ENCODE results near the gene ST3GAL3. TPM values are rescaled to one million over a fixed set of nuclear protein-coding genes. Genes with fewer than 3 reads are reported as not detected.

ST3GAL3 gene
- total RNA-seq, 2 donors from 2014 or later = 26.3 to 36.0 TPM

GRCh38 chr1:43979261-43979527, 271.9 kb downstream of the ST3GAL3 start:
- H3K27ac ChIP-seq = no peak overlapping the region
- peaks cover 29 to 48% of the 10 kb centered on the region in 2 donors for H3K4me1 ChIP-seq (ENCODE audit: control insufficient read depth in 1 of 2, low read depth in 2 of 2)

DNA sequence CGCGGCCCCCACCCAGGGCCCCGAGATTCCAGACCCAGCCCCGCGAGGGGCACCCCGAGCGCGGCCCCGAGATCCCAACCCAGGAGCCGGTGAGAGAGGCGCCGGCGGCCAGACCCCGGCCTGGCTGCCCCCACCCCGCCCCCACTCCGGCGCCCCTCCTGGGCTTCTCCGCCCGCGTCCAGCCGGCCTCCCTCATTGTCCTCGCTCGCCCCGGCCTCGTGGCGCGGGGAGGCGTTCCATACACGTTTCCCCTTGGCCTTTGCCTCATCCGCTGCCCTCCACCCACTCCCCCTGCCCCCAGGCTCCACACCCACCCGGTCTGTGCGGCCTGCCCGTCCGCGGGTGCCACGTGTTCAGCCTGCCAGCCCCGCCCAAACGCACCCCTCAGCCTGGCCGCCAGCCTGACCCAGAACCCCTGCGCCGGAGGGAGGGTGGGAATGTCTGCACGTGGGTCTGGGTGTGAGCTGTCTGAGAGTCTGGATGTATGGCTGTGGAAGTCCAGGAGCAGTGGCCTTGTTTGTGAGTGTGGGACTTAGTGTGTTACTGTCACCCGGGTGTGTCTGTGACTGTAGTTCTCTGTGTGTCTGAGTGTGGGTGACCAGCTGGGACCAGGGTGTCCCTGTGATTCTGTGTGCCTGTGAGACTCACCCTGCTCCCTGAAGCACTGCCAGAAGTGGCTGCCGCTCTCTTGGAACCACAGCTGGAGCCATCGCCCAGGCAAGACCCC, 272.4 kb downstream of the ST3GAL3 start:
- Histone ChIP-seq H3K36me3 (peaks cover 11% of the 10 kb centered on the region), H3K27me3 (replicated peaks; ENCODE audit: insufficient read depth) (no peaks in the 10 kb centered on the region), H3K9me3 (no peaks in the 10 kb centered on the region), H3K4me1 (ENCODE audit: control insufficient read depth in 1 of 2, low read depth in 2 of 2) (peaks cover 29 to 45% of the 10 kb centered on the region in 2 donors), H3K27ac (peak overlapping the region; percentile 9 to 34), H3K4me3 (peak overlapping the region; percentile 82)
- no peak for ATAC-seq (ENCODE audit: insufficient number of reproducible peaks, low FRiP score, low read depth)
- DNase-seq (ENCODE audit: low spot score) = no peak
- TF ChIP-seq CTCF (IDR thresholded peaks at IDR 0.05) = no peak

More at GRCh38 chr1:43979261-43979527, 271.9 kb downstream of the ST3GAL3 start:
- DNase-seq (ENCODE audit: low spot score) (no peak), ATAC-seq (ENCODE audit: insufficient number of reproducible peaks, low FRiP score, low read depth) (no peak)
- TF ChIP-seq CTCF (IDR thresholded peaks at IDR 0.05) = no peak
- Histone ChIP-seq H3K9me3 (no peaks in the 10 kb centered on the region), H3K36me3 (peaks cover 11% of the 10 kb centered on the region), H3K27me3 (replicated peaks; ENCODE audit: insufficient read depth) (no peaks in the 10 kb centered on the region), H3K4me3 (peak overlapping the region; percentile 82)

DNA sequence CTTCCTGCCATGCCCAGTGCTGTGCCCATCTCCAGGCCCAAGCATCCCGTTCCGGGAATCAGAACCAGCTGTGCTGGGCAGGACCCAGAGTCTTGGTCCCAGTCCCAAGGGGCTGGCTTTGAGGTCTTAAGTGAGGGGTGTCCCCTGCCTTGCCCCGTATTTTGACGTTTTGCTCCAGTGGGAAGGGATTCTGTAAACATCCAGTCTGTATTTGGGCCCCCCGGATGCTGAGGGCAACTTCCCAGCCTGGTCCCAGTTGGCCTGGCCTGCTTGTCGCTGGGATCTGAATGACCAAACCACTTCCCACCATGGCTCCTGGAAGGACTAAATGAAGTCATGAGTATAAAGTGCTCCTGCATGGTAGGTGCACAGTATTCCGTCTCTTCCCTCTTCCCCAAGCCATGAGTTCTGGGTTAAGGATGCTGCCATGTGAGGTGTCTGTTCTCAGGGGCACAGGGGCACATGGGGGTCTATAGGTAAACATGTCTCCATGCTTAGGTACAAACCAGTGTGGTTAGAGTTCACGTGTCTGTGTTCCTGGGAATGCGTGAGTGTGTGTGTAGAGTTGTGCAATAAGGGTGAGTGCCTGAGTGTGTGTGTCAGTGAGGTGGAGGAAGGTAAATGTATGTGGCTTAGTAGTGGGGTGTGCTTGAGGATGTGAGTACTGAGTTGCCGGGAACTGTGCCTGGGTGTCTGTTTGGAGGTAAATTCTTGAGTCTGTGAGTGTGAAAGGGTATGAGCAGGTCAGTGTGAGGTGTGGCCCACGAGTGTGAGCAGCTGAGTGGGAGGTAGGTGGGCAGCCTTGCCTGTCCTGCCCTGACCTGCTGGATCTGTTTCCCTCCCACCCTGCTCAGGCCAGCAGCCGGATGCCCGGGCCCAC, 273.2 kb downstream of the ST3GAL3 start:
- no peak for ATAC-seq (ENCODE audit: insufficient number of reproducible peaks, low FRiP score, low read depth)
- peak overlapping the region in 1 of 2 donors; percentile 9 for H3K27ac ChIP-seq
- peak overlapping the region; percentile 82 for H3K4me3 ChIP-seq
- peaks cover 28 to 43% of the 10 kb centered on the region in 2 donors for H3K4me1 ChIP-seq (ENCODE audit: control insufficient read depth in 1 of 2, low read depth in 2 of 2)
- no peak for DNase-seq (ENCODE audit: low spot score)
- H3K27me3 ChIP-seq (replicated peaks; ENCODE audit: insufficient read depth) = no peaks in the 10 kb centered on the region
- no peaks in the 10 kb centered on the region for H3K9me3 ChIP-seq
- peaks cover 11% of the 10 kb centered on the region for H3K36me3 ChIP-seq
- TF ChIP-seq CTCF (IDR thresholded peaks at IDR 0.05) = no peak

Other genes starting within 250 kb of the ST3GAL3 start
- 10 to 100 TPM; 43.9 to 55.1 TPM for gene PTPRF, start 176.7 kb upstream of the ST3GAL3 start, total RNA-seq
- gene KDM4A, start 57.4 kb upstream of the ST3GAL3 start, total RNA-seq = 10 to 100 TPM; 23.0 to 34.6 TPM
- 1 to 10 TPM; 3.8 to 6.1 TPM for gene ARTN, start 226.3 kb downstream of the ST3GAL3 start, total RNA-seq
- gene IPO13, start 239.4 kb downstream of the ST3GAL3 start, total RNA-seq = 10 to 100 TPM; 22.2 to 34.3 TPM

Measured in thoracic aorta (tissue), 2 donors.